ENCODE measurements around the gene ENPEP.
"Not testable (repeated sequence)": the region's sequence is repeated elsewhere in the genome, so short reads cannot be mapped to it uniquely, and the experiment has no call there.

ENPEP gene

GRCh38 chr4:110520886-110521285 lies 44.9 kb downstream of the ENPEP start:
- DNase-seq, result no peak

GRCh38 chr4:110526589-110526988 lies 50.6 kb downstream of the ENPEP start:
- DNase-seq, result no peak

GRCh38 chr4:110527156-110527555 lies 51.2 kb downstream of the ENPEP start:
- no peak for DNase-seq

- no peak for DNase-seq
Measured at GRCh38 chr4:110532901-110533589, 57.1 kb downstream of the ENPEP start.

GRCh38 chr4:110533590-110533910 lies 57.6 kb downstream of the ENPEP start:
- no peak for DNase-seq

- peak; percentile 93 for DNase-seq
Measured at GRCh38 chr4:110533940-110534339, 58.0 kb downstream of the ENPEP start.

GRCh38 chr4:110540581-110540980 lies 64.6 kb downstream of the ENPEP start:
- no peak for DNase-seq

GRCh38 chr4:110540982-110541451 lies 65.1 kb downstream of the ENPEP start:
- DNase-seq, result peak; percentile 62

GRCh38 chr4:110543577-110543976 lies 67.6 kb downstream of the ENPEP start:
- DNase-seq, result no peak

- no peak for DNase-seq
Measured at GRCh38 chr4:110544594-110544993, 68.6 kb downstream of the ENPEP start.

- peak; percentile 30 for DNase-seq
Measured at GRCh38 chr4:110550260-110550659, 74.3 kb downstream of the ENPEP start.

GRCh38 chr4:110553197-110553596 lies 77.2 kb downstream of the ENPEP start:
- no peak for DNase-seq

- DNase-seq, result no peak
Measured at GRCh38 chr4:110567214-110567613, 91.3 kb downstream of the ENPEP start.

GRCh38 chr4:110576696-110577095 lies 100.7 kb downstream of the ENPEP start:
- not testable (repeated sequence) for DNase-seq

- DNase-seq, result peak; percentile 59
Measured at GRCh38 chr4:110586131-110586850, 110.3 kb downstream of the ENPEP start.

GRCh38 chr4:110587666-110588285 lies 111.8 kb downstream of the ENPEP start:
- no peak for DNase-seq

- DNase-seq, result no peak
Measured at GRCh38 chr4:110589297-110589696, 113.3 kb downstream of the ENPEP start.

GRCh38 chr4:110595583-110595982 lies 119.6 kb downstream of the ENPEP start:
- DNase-seq, result no peak

- no peak for DNase-seq
Measured at GRCh38 chr4:110596431-110596830, 120.5 kb downstream of the ENPEP start.

- no peak for DNase-seq
Measured at GRCh38 chr4:110597582-110597981, 121.6 kb downstream of the ENPEP start.

- no peak for DNase-seq
Measured at GRCh38 chr4:110602061-110602460, 126.1 kb downstream of the ENPEP start.

- no peak for DNase-seq
Measured at GRCh38 chr4:110605077-110605476, 129.1 kb downstream of the ENPEP start.

GRCh38 chr4:110609044-110609750 lies 133.2 kb downstream of the ENPEP start:
- DNase-seq, result no peak

GRCh38 chr4:110610620-110610939 lies 134.6 kb downstream of the ENPEP start:
- no peak for DNase-seq

All from EL (cell line).